ENCODE data around the gene CD52.

Gene CD52

GRCh38 chr1:26337206-26337535, 19.4 kb downstream of the CD52 start:
- TF ChIP-seq SPI1 (IDR thresholded peaks at IDR 0.05; ENCODE audit: borderline replicate concordance, low read depth) (no peak), REST (IDR thresholded peaks at IDR 0.05; ENCODE audit: insufficient replicate concordance, low read depth) (no peak), GABPA (IDR thresholded peaks at IDR 0.05; ENCODE audit: low read depth) (no peak), CTCF (IDR thresholded peaks at IDR 0.05; ENCODE audit: insufficient read depth, low read length) (no peak), POLR2AphosphoS5 (IDR thresholded peaks at IDR 0.05; ENCODE audit: low read depth) (no peak)
- H3K27me3 ChIP-seq (ENCODE audit: insufficient read depth, poor library complexity, severe bottlenecking): peaks cover 5% of the 10 kb centered on the region
- H3K27ac ChIP-seq (replicated peaks): no peak overlapping the region
- no peak overlapping the region for H3K4me3 ChIP-seq (replicated peaks; ENCODE audit: insufficient read depth, low read length)
- no peak for DNase-seq (ENCODE audit: low read depth in 1 of 2, low spot score in 1 of 2)

- Histone ChIP-seq H3K27ac (replicated peaks) (no peak overlapping the region), H3K27me3 (ENCODE audit: insufficient read depth, poor library complexity, severe bottlenecking) (peaks cover 5% of the 10 kb centered on the region), H3K4me3 (replicated peaks; ENCODE audit: insufficient read depth, low read length) (no peak overlapping the region)
- TF ChIP-seq GABPA (IDR thresholded peaks at IDR 0.05; ENCODE audit: low read depth) (no peak), REST (IDR thresholded peaks at IDR 0.05; ENCODE audit: insufficient replicate concordance, low read depth) (no peak)
- no peak for DNase-seq (ENCODE audit: low read depth in 1 of 2, low spot score in 1 of 2)
Observed at GRCh38 chr1:26337625-26338024, 19.9 kb downstream of the CD52 start.

GRCh38 chr1:26338670-26339069, 20.9 kb downstream of the CD52 start:
- DNase-seq (ENCODE audit: low read depth in 1 of 2, low spot score in 1 of 2): no peak

More at GRCh38 chr1:26338670-26339069, 20.9 kb downstream of the CD52 start:
- peaks cover 5% of the 10 kb centered on the region for H3K27me3 ChIP-seq (ENCODE audit: insufficient read depth, poor library complexity, severe bottlenecking)
- H3K4me3 ChIP-seq (replicated peaks; ENCODE audit: insufficient read depth, low read length): no peak overlapping the region
- no peak overlapping the region for H3K27ac ChIP-seq (replicated peaks)
- TF ChIP-seq REST (IDR thresholded peaks at IDR 0.05; ENCODE audit: insufficient replicate concordance, low read depth): no peak
- no peak for TF ChIP-seq SPI1 (IDR thresholded peaks at IDR 0.05; ENCODE audit: borderline replicate concordance, low read depth)
- no peak for TF ChIP-seq POLR2AphosphoS5 (IDR thresholded peaks at IDR 0.05; ENCODE audit: low read depth)
- no peak for TF ChIP-seq CTCF (IDR thresholded peaks at IDR 0.05; ENCODE audit: insufficient read depth, low read length)
- no peak for TF ChIP-seq GABPA (IDR thresholded peaks at IDR 0.05; ENCODE audit: low read depth)
